ENCODE measurements around the gene OGA.
A peak's percentile ranks its signal among the peaks of the same experiment; 100 is the strongest.
"Not testable (repeated sequence)": the region's sequence is repeated elsewhere in the genome, so short reads cannot be mapped to it uniquely, and the experiment has no call there.

OGA gene

DNA sequence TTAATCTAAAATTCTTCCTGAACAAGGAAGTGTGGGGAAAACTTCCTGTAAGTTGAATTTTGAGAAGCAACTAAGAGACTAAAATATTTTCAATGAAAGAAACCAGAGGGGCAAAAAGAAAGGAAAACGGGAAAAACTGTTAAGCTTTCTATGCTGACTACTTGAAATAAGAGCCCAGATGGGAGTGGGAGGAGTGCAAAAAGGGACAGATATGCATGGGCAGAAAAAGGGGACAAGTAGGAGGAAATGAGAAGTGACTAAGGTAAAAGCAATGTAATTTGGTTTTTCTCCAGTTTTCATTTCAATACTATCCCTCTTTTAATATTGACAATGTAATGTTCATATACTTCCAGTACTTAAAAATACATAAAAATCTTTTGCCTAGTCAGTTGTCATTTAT lies 11.1 kb downstream of the OGA start:
- no peak for DNase-seq (ENCODE audit: low read depth in 2 of 3, low spot score in 2 of 3)

DNA sequence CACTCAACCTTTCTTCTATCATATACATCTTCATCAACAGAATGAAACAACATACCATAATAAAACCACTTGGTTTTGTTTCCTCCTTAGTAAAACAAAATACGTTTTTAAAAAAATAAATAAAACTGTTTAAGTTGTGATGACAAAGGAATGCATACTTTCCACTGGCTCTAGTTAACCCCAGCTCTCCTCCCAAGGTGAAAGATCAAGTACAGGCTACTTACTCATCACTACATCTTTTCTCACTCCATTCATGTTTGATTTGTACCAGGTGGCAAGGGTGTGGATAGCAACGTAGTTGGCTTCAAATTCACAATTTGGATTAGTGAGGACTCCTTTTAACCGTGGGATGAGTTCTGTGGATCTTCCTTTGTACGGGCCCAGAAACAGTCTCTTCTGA lies 14.7 kb downstream of the OGA start:
- no peak for DNase-seq (ENCODE audit: low read depth in 2 of 3, low spot score in 2 of 3)

- DNase-seq (ENCODE audit: low read depth in 2 of 3, low spot score in 2 of 3) = no peak
Measured at GRCh38 chr10:101797403-101798059, 20.7 kb downstream of the OGA start.

GRCh38 chr10:101793526-101793925 lies 24.7 kb downstream of the OGA start:
- no peak for DNase-seq (ENCODE audit: low read depth in 2 of 3, low spot score in 2 of 3)

DNA sequence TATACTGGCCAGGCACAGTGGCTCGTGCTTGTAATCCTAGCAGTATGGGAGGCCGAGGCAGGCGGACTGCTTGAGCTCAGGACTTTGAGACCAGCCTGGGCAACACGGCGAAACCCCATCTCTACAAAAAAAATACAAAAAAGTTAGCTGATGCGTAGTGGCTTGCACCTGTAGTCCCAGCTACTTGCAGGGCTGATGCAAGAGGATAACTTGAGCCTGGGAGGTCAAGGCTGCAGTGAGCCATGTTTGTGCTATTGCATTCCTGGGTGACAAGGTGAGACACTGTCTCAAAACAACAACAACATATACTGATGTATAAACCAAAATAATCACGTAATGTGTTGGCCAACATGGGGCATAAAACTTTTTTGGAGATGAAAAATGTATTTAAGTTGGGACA lies 28.6 kb downstream of the OGA start:
- no peak for DNase-seq (ENCODE audit: low read depth in 2 of 3, low spot score in 2 of 3)

GRCh38 chr10:101789231-101789630 lies 29.0 kb downstream of the OGA start:
- not testable (repeated sequence) for DNase-seq (ENCODE audit: low read depth in 2 of 3, low spot score in 2 of 3)

GRCh38 chr10:101785801-101786200 lies 32.4 kb downstream of the OGA start:
- no peak for DNase-seq (ENCODE audit: low read depth in 2 of 3, low spot score in 2 of 3)

DNA sequence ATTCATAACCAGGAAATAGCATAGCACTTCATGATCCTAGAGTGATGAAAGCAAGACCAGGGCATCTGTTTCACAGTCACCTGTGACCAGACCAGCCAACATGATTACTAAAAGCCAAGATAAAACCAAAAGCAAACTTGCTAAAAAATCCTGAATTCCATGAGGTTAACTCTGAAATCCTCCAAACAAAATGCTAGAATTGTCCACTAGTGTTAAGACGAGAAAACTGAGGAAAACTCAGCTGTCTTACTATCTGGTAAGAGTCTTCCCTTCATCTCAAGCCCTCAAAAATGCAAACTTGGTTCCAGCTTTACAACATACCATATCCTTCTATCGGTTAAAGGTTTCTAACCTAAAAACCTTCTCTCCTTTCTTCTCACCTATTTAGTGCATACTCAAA lies 33.7 kb downstream of the OGA start:
- DNase-seq (ENCODE audit: low read depth in 2 of 3, low spot score in 2 of 3) = no peak

GRCh38 chr10:101783736-101784118 lies 34.5 kb downstream of the OGA start:
- DNase-seq (ENCODE audit: low read depth in 2 of 3, low spot score in 2 of 3) = no peak

DNA sequence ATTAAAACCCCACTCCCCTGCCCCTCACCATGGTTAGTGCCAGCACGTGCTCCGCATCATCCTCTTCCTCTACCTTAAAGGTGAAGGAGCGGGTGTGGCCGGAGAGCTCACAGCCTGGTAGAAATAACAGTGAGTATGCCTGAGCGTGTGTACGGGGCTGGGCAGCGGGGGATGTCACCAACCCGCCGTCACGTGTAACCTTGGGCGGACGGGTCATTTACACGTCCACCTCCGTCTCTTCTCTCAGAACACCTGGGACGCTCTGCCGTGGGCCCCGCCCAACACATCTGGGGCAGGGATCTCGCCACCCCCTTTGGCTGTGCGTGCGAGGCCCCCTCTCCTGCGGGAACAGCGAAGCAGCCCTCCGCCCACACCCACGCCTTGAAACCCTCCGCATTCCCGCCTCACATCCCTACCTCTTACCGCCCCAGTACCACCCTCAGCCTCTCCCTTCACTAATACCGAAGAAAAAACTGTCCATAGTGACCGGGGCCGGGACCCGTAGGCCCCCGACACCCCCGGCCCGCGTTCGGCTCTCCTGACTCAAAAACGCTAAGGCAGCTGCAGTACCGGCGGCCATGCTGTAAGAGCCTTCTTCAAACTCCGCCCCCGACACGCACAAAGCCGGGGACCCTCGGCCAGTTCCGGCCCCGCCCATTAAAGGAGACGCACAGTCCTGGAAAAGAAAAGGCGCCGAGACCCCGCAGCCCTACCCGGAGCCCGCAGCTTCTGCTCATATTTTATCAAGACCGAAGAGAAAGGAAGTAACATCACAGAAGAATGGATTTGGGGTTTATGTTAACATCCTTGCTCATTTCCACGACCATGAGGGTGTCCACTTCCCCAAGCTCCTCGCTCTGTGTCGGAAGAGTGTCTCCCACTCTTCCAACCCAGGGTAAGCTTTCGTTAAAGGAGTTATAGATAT lies 35.2 kb downstream of the OGA start, which contains the start of gene NPM3:
TSS of gene NPM3 (minus strand) at position 636 of the 925 bp plus-strand sequence. CDS start at position 580, 56 bp downstream.
- peak; percentile 64 to 77 (median 73) for DNase-seq (ENCODE audit: low read depth in 2 of 3, low spot score in 2 of 3)

DNA sequence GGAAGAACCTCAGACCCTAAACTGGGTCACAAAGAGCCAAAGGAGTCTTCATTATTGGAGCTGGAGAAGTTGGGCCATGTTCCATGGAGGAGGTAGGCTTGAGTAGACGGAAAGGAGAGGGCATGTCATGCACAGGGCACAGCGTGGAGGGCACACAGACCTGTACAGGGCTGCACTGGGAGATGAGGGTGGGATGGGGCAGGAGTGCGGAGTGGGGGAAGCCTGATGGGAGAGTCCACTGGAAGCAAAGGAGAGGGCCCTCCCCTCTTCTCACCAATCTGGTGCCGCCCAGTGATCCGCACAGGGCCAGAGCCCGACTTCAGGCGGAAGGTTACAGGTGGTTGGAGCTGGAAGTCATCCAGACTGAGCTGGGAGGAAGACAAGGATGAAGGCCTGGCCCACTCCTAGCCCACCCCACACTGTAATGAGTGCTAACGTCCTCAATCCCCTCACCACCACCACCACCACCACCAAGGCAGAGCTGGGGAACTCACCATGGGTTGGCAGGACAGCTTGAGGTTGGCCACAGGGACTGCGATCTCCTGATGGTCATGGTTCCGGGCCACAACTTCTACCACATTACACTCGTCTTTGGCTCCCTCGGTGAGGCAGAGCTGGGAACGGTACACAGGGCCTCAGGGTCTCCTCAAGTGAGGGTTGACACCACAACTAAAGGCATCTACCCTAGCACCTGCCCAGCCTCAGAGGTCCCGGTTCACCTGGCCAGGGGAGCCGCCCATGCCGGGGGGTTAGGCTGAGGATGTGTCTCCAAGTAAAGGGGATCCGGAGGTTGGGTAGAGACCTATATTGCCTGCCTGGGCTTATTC lies 36.0 kb downstream of the OGA start:
- DNase-seq (ENCODE audit: low read depth in 2 of 3, low spot score in 2 of 3) = no peak

DNA sequence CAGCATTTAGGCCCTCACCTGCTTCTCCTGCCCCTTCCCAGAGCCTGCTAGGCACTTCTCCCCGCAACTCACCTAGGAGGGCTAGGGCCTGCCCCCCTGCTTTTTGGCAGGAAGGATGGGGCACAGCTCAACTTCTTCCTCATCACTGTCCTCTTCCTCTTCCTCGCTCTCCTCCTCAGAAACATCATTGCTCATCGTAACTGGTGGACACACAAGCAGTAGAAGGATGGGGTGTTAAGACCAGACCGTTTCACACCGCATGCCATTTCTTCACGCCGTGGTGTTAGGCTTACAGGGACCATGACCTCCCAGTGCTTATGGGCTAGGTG lies 36.6 kb downstream of the OGA start:
- DNase-seq (ENCODE audit: low read depth in 2 of 3, low spot score in 2 of 3) = no peak

DNA sequence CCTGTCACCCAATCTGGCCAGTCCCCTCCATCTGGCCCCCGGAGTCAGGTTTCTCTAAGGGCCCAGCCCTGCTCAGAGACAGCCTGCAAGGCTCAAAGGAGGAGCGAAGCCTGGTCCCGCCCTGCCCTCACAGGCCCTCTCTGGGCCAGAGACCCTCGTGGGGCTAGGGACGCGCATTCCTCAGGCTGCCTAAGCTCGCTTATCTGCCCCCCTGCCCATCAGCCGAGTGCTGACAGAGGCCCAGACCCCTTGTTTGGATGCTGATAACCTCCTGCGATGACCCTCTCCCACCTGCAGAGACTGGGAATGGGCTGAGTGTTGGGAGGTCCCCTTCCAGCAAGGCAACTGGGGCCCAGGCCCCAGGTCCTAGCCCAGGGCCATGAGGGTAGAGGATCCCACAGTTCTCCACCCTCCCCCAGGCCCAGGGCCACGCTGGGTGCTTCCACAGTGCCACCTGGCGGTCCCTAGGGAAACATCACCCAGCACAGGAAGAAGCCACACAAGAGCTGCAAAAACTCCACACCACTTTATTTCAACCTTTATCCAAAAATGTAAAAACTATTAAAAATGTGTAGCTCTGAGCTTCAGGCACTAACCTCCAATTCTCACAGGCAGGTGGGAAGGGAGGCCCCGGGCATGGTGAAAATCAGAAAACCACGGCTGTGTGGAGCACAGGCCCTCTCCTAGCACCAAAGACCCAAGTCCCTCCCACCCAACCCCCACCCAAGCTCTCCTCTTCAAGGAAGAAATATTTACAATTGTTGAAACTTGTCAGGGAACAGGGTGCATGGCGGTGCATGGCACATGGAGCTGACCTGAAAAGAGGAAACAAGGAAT lies 37.2 kb downstream of the OGA start:
- peak; percentile 51 to 64 (median 52) for DNase-seq (ENCODE audit: low read depth in 2 of 3, low spot score in 2 of 3)

GRCh38 chr10:101780187-101780817 lies 37.9 kb downstream of the OGA start:
- DNase-seq (ENCODE audit: low read depth in 2 of 3, low spot score in 2 of 3) = no peak

DNA sequence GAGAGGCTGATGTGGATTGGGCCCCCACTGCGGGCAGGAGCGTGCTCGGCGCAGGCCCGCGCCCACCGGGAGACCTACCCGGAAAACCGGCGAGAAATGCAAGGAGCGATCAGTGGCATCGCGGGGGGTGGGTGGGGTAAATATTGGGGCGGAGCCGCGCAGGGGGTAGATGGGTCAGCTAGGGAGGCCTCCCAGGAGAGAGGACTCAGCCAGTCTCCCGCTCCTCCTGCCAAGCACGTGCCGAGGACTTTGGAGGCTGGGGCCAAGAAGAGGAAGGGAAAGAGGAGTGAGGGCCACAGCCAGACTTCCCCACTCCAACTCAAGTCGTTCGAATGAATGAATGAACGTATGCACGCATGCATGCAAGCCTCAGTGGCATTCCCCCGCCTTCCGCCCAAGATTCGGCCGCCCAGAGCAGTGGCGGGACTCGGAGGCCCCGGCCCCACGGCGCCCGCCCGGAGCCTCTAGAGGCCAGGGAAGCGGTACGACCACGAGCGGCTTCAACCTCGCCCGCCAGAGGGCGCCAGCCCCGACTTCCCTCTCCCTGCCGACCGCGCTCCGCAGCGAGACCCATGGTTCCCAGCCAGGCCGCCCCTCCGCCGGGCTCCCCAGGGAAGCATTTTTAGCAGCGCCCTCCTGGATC lies 38.6 kb downstream of the OGA start:
- DNase-seq (ENCODE audit: low read depth in 2 of 3, low spot score in 2 of 3) = peak; percentile 66 to 88 (median 86)

DNA sequence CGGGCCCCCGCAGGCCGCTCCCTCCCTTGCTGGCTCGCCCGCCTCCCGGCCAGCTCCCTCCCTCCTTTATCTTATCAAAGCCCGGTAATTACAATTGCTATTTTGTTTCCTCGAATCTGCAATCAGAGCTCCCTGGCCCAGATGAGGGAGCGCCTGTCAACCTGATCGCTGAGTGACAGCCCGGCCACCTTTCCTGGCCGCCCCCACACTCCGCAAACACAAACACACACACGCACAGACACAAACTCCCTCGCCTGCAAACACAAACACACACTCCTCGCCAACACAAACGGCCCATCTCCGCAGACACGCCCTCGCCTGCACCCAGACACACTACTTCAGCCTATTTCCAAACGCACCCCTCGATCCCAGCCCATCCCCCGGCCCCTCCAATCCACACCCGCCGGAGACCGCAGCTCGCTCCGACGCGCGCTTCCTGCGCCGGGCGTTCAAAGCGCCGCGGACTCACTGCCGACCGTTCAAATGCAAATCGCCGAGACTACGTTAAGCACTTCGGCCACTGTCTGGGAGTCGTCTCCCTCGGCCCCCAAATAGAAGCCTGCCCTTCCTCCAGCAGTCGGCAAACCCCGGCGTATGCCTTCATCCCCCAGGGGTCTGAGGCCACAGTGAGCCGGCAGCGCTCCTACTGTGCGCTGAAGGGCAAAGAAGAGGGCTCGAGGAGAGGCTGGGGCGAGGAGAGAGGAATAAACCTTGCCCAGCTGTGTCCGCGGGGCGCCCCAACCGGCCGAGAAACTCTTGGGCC lies 39.3 kb downstream of the OGA start:
- no peak for DNase-seq (ENCODE audit: low read depth in 2 of 3, low spot score in 2 of 3)

DNA sequence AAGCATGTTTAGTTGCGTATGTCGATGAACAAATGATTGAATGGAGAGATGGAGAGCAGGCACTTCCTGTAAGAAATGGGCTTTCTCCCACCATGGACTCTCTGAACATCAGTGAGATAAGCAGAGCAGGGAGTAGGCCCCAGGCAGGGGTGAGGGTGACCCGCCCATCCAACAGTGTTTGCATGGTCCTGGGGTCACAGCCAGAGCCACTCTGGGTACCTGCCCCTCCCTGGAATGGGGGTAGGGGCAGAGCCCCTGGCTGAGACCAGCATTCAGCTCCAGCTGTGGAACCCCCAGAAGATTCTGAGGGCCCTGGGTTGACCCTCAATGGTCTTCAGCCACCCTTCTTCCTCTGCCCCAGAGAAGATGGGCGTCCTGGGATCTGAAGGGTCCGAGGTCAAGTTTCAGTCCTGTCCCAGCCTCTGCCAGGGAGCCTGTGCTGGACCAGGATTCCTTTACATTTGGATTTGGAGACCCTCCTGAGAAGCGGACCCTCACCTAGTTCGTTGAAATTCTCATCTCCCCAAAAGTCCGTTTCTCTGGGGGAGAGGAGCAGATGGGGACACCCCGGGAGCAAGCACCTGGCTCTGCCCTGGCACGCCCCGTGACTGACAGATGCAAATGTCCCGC lies 40.0 kb downstream of the OGA start:
- DNase-seq (ENCODE audit: low read depth in 2 of 3, low spot score in 2 of 3) = no peak

- DNase-seq (ENCODE audit: low read depth in 2 of 3, low spot score in 2 of 3) = no peak
Measured at GRCh38 chr10:101777619-101778145, 40.6 kb downstream of the OGA start.
